LoVo (cell line): ENCODE measurements around the gene AKAP7.
"Not testable (repeated sequence)": the region's sequence is repeated elsewhere in the genome, so short reads cannot be mapped to it uniquely, and the experiment has no call there.

Experiments used
- DNase-seq: peaks from one replicate; pipeline ENCODE4 v3.0.0-alpha.2; 2016; ENCODE audit warnings: low spot score

The AKAP7 gene

GRCh38 chr6:131295081-131295480 lies 159.8 kb downstream of the AKAP7 start:
- no peak for DNase-seq

DNA sequence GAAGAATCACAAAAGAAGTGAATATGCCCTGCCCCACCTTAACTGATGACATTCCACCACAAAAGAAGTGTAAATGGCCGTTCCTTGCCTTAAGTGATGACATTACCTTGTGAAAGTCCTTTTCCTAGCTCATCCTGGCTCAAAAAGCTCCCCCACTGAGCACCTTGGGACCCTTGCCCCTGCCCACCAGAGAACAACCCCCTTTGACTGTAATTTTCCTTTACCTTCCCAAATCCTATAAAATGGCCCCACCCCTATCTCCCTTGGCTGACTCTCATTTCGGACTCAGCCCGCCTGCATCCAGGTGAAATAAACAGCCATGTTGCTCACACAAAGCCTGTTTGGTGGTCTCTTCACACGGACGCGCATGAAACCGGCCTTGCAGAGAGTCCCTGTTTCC lies 165.6 kb downstream of the AKAP7 start:
- DNase-seq, result not testable (repeated sequence)

- DNase-seq, result no peak
Measured at GRCh38 chr6:131303338-131303930, 168.2 kb downstream of the AKAP7 start.

DNA sequence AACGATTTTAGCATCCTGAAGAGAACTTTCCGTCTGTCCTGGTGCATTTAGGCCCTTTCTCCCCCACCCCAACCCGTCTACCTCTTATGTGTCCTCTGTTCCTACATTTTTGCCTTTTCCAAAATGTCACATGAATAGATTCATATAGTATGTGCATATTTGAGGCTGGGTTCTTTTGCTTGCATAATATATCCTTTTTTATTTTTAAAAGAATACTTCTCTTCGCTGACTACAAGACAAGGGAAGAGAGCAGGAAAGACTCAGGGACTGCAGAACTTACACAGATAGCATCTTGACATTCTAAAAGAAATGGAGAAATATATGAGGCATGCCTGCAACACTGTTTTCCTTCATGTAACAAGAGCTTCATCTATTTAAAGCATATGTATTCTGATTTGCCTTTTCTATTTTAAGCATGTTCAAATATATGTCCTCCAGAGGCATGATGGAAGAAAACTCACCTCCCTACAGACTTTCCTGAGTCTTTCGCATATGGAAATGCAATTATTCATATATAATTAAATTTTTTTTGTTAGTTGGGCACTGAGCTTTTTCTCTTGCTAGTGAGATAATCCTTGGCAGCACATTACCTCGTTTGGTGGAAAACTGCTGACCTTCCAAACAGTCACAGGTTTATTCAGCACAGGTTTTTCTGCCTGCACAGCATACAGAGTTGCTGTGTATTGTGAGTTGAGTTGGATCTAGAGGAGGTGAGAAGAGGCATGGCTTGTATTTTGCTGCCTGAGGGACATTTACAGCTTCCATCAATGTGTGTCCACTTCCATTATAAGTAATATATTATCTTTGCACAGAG lies 170.0 kb downstream of the AKAP7 start:
- DNase-seq, result no peak

GRCh38 chr6:131309437-131309836 lies 174.2 kb downstream of the AKAP7 start:
- DNase-seq, result no peak

DNA sequence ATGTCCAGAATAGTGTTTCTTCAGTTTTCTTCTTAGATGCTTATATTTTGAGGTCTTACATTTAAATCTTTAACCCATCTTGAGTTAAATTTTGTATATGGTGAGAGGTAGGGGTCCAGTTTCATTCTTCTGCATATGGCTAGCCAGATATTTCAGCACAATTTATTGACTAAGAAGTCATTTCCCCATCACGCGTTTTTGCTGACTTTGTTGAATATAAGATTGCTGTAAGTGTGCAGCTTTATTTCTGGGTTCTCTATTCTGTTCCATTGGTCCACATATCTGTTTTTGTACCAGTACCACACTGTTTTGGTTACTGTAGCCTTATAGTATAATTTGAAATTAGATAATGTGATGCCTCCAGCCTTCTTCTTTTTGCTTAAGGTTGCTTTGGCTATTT lies 179.6 kb downstream of the AKAP7 start:
- DNase-seq, result no peak

GRCh38 chr6:131316654-131317053 lies 181.4 kb downstream of the AKAP7 start:
- DNase-seq, result no peak

DNA sequence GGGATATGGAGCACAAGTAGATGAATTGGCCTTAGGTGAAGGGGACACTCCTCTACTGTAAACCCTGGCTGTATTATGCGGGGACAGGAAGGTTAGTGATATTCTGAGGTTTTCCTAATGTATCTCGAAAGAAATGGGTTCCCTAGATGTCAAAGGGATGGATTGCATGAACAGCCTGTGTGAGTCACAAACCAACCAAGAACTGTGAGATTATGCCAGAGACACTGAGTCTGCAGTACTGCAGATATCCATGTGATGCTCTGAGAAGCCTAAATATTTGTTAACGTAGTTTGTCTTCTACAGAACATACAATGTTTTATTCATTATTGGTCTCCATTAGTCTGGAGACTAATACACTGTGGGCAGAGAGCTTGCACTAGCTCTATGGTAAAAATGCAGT lies 182.2 kb downstream of the AKAP7 start:
- no peak for DNase-seq

GRCh38 chr6:131321589-131321988 lies 186.3 kb downstream of the AKAP7 start:
- no peak for DNase-seq

GRCh38 chr6:131322125-131322524 lies 186.9 kb downstream of the AKAP7 start:
- no peak for DNase-seq

GRCh38 chr6:131325669-131326068 lies 190.4 kb downstream of the AKAP7 start:
- DNase-seq, result not testable (repeated sequence)

- not testable (repeated sequence) for DNase-seq
Measured at GRCh38 chr6:131328727-131329126, 193.5 kb downstream of the AKAP7 start.

- DNase-seq, result no peak
Measured at GRCh38 chr6:131331151-131331550, 195.9 kb downstream of the AKAP7 start.

DNA sequence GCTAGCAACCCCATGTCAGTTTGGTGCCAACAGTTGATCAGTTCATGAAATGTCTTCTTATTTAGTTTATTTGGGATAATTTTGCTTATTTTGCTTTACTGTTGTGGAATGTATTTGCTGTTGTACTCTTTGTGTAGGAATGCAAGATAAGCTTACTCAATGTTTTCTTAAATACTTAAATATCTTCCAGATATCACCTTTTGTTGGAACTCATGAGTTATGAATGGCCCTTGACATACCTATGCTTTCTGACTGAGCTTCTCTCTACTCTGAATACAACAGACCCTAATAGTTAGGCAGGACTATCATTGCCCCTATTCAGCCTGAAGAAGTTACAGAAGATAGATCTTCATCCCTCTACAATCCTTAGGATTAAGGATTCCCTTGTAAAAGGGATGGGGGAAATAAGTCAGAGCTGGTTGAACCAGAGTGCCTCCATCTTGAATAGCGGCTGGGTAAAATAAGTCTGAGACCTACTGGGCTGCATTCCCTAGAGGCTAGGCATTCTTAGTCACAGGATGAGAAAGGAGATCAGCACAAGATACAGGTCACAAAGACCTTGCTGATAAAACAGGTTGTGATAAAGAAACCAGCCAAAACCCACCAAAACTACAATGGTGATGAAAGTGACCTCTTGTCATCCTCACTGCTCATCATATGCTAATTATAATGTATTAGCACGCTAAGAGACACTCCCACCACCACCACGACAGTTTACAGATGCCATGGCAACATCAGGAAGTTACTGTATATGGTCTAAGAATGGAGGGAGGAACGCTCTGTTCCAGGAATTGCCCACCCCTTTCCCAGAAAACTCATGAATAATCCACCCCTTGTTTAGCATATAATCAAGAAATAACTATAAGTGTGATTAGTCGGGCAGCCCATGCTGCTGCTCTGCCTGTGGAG lies 196.9 kb downstream of the AKAP7 start:
- DNase-seq, result no peak
